Measurements from ENCODE around the gene ALK. TPM values are rescaled to one million over a fixed set of nuclear protein-coding genes. Genes with fewer than 3 reads are reported as not detected.

Gene ALK
- polyA plus RNA-seq, 2 donors, result 0.04 to 0.05 TPM

DNA sequence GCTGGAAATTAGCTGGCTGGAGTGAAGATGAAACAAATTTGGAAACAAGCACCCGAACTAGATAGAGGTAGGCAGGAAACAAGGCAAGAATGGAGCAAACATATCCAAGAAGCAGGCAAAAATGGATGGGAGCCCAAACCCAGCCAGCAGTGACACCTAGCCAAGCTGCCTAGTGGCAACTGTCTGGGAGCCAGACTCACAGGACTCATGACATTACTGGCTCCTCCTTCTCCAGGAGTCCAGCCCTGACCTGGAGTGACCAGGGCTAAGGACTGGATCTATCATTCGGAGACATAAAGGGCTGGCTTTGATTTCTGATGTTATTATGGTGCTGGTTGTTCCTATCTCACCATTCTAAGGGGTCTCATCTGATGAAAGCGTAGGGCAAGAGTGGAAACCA, 21.3 kb upstream of the ALK start:
- Histone ChIP-seq H3K36me3 (ENCODE audit: control insufficient read depth in 2 of 2, insufficient read depth in 2 of 2, low read length in 1 of 2) (no peaks in the 10 kb centered on the region), H3K27me3 (ENCODE audit: control insufficient read depth in 1 of 2, insufficient read depth in 2 of 2, low read length in 2 of 2) (no peaks in the 10 kb centered on the region), H3K27ac (ENCODE audit: low read depth in 2 of 2, low read length in 1 of 2) (no peak overlapping the region), H3K9me3 (ENCODE audit: control insufficient read depth in 2 of 2, insufficient read depth in 1 of 2, low read depth in 1 of 2, low read length in 1 of 2) (no peaks in the 10 kb centered on the region), H3K4me1 (ENCODE audit: control insufficient read depth in 2 of 2, insufficient read depth in 2 of 2, low read length in 1 of 2) (no peaks in the 10 kb centered on the region), H3K4me3 (ENCODE audit: low read depth in 1 of 2, low read length in 2 of 2) (no peak overlapping the region)
- WGBS, 2 donors, result 74 to 76% methylated on average over 3 of the region's 3 CpGs

DNA sequence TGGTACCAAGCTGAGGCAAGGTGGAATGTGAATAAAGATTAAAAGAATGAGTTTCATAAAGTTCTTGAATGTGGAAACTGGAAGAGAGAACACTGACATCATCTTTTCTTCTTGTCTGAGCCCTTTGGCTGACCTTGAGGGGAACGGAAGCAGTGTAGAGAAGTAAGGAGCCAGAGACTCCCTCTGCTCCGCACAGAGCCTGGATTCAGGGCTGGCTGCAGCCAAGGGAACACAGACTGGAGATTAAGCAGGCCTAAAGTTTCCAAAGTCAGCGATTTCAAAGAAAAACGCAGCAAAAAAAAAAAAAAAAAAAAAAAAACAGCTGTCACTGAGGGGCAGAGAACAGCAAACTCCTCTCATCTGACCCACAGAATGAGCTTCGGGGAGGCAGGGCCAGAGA, 19.3 kb upstream of the ALK start:
- no peaks in the 10 kb centered on the region for H3K27me3 ChIP-seq (ENCODE audit: control insufficient read depth in 1 of 2, insufficient read depth in 2 of 2, low read length in 2 of 2)
- no peak overlapping the region for H3K27ac ChIP-seq (ENCODE audit: low read depth in 2 of 2, low read length in 1 of 2)
- H3K9me3 ChIP-seq (ENCODE audit: control insufficient read depth in 2 of 2, insufficient read depth in 1 of 2, low read depth in 1 of 2, low read length in 1 of 2), result no peaks in the 10 kb centered on the region
- 38 to 48% methylated on average over 5 of the region's 5 CpGs for WGBS, 2 donors
- no peaks in the 10 kb centered on the region for H3K36me3 ChIP-seq (ENCODE audit: control insufficient read depth in 2 of 2, insufficient read depth in 2 of 2, low read length in 1 of 2)
- H3K4me3 ChIP-seq (ENCODE audit: low read depth in 1 of 2, low read length in 2 of 2), result no peak overlapping the region
- H3K4me1 ChIP-seq (ENCODE audit: control insufficient read depth in 2 of 2, insufficient read depth in 2 of 2, low read length in 1 of 2), result no peaks in the 10 kb centered on the region

DNA sequence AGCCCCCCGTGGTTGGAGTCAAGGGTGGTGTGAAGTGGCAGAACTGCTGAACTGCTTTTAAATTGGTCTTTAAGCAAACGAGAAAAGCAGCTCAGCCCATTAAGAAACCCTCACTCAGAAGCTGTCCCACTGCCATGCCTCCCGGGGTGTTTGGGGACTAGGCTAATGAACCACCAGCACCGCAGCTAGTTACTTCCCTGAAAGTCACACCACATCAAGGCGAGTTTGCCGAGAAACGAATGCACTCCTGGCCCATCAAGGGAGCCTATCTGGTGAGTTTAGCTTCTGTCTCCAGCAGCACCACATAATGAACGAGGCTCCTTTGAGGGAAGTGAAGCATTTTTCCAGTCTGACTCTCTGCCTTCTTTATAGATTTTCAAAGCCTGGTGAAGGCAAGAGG, 14.6 kb upstream of the ALK start:
- Histone ChIP-seq H3K4me3 (ENCODE audit: low read depth in 1 of 2, low read length in 2 of 2) (no peak overlapping the region), H3K9me3 (ENCODE audit: control insufficient read depth in 2 of 2, insufficient read depth in 1 of 2, low read depth in 1 of 2, low read length in 1 of 2) (no peaks in the 10 kb centered on the region), H3K36me3 (ENCODE audit: control insufficient read depth in 2 of 2, insufficient read depth in 2 of 2, low read length in 1 of 2) (no peaks in the 10 kb centered on the region), H3K27ac (ENCODE audit: low read depth in 2 of 2, low read length in 1 of 2) (no peak overlapping the region), H3K27me3 (ENCODE audit: control insufficient read depth in 1 of 2, insufficient read depth in 2 of 2, low read length in 2 of 2) (no peaks in the 10 kb centered on the region), H3K4me1 (ENCODE audit: control insufficient read depth in 2 of 2, insufficient read depth in 2 of 2, low read length in 1 of 2) (no peaks in the 10 kb centered on the region)
- 58 to 63% methylated on average over 8 of the region's 8 CpGs for WGBS, 2 donors

DNA sequence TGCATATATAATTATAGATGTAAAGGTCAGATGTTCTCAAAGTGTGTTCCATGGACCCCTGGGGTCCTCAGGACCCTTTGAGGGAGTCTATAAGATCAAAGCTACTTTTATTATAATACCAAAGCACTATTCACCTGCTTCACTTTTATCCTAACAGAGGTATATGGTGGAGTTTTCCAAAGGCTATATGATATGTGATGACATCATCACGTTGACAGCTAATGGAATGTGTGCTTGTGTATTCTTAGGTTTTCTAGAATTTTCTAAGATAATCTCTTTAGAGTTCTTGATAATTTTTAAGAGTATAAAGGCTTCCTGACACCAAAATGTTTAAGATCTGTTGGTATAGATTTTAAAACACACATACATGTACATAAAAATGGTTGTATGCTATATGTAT, 10.4 kb upstream of the ALK start:
- no peaks in the 10 kb centered on the region for H3K36me3 ChIP-seq (ENCODE audit: control insufficient read depth in 2 of 2, insufficient read depth in 2 of 2, low read length in 1 of 2)
- H3K9me3 ChIP-seq (ENCODE audit: control insufficient read depth in 2 of 2, insufficient read depth in 1 of 2, low read depth in 1 of 2, low read length in 1 of 2), result no peaks in the 10 kb centered on the region
- 0 to 40% methylated on average over 1 of the region's 1 CpG for WGBS, 2 donors
- no peaks in the 10 kb centered on the region for H3K4me1 ChIP-seq (ENCODE audit: control insufficient read depth in 2 of 2, insufficient read depth in 2 of 2, low read length in 1 of 2)
- H3K27ac ChIP-seq (ENCODE audit: low read depth in 2 of 2, low read length in 1 of 2), result no peak overlapping the region
- H3K27me3 ChIP-seq (ENCODE audit: control insufficient read depth in 1 of 2, insufficient read depth in 2 of 2, low read length in 2 of 2), result no peaks in the 10 kb centered on the region
- no peak overlapping the region for H3K4me3 ChIP-seq (ENCODE audit: low read depth in 1 of 2, low read length in 2 of 2)

DNA sequence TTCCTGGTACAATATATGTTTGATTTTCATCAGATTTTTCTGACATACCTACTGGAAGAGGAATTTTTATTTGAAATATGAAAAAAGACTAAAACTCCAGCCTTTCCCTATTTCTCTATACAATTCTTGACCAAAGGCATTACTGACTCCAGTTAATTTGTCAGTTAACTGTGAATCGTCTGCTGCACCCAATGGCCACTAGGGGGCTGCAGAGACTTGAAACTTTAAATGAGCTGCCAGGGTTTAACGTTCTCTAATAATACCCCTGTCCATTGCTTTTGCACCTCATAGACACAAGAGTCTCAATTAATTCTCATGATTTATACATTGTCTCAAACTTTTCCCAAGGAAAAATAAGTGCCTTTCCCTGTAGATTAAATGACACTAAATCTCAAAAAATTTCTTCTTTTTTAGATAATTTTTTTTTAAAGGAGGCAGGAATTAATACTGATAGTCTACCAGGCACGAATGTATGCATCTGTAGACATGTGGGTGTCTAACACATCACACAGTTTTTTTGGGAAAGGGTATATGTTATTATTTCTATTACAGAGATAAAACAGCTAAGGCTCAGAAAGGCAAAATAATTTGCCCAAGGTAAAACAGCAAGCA, 1.8 kb upstream of the ALK start:
- Histone ChIP-seq H3K27me3 (ENCODE audit: control insufficient read depth in 1 of 2, insufficient read depth in 2 of 2, low read length in 2 of 2) (peaks cover 0 to 8% of the 10 kb centered on the region in 2 donors), H3K4me3 (ENCODE audit: low read depth in 1 of 2, low read length in 2 of 2) (no peak overlapping the region), H3K9me3 (ENCODE audit: control insufficient read depth in 2 of 2, insufficient read depth in 1 of 2, low read depth in 1 of 2, low read length in 1 of 2) (no peaks in the 10 kb centered on the region), H3K4me1 (ENCODE audit: control insufficient read depth in 2 of 2, insufficient read depth in 2 of 2, low read length in 1 of 2) (peaks cover 4 to 12% of the 10 kb centered on the region in 2 donors), H3K36me3 (ENCODE audit: control insufficient read depth in 2 of 2, insufficient read depth in 2 of 2, low read length in 1 of 2) (no peaks in the 10 kb centered on the region), H3K27ac (ENCODE audit: low read depth in 2 of 2, low read length in 1 of 2) (no peak overlapping the region)
- 27 to 29% methylated on average over 3 of the region's 3 CpGs for WGBS, 2 donors

DNA sequence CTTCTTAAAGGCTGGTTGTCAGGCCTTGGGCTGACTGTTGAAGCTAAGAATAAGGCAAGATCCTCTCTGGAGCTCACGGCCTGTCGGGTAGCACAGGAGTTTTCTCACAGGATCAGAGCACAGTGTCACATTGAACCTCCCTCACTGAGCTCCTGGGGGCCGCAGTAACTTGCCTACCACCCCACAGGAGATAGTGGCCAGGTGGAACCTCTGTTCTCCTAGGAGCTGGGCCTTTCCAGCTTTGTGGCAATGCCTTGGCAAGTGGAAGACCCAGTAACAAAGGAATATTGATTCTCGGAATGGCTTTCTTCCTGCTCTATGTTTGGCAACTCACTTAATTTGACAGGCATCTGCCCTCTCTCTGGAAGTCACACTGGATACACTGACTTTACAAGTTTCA, 1.2 kb upstream of the ALK start:
- peaks cover 0 to 12% of the 10 kb centered on the region in 2 donors for H3K27me3 ChIP-seq (ENCODE audit: control insufficient read depth in 1 of 2, insufficient read depth in 2 of 2, low read length in 2 of 2)
- WGBS, 2 donors, result 80 to 82% methylated on average over 4 of the region's 4 CpGs
- H3K4me1 ChIP-seq (ENCODE audit: control insufficient read depth in 2 of 2, insufficient read depth in 2 of 2, low read length in 1 of 2), result peaks cover 4 to 12% of the 10 kb centered on the region in 2 donors
- no peak overlapping the region for H3K27ac ChIP-seq (ENCODE audit: low read depth in 2 of 2, low read length in 1 of 2)
- H3K9me3 ChIP-seq (ENCODE audit: control insufficient read depth in 2 of 2, insufficient read depth in 1 of 2, low read depth in 1 of 2, low read length in 1 of 2), result no peaks in the 10 kb centered on the region
- no peak overlapping the region for H3K4me3 ChIP-seq (ENCODE audit: low read depth in 1 of 2, low read length in 2 of 2)
- H3K36me3 ChIP-seq (ENCODE audit: control insufficient read depth in 2 of 2, insufficient read depth in 2 of 2, low read length in 1 of 2), result no peaks in the 10 kb centered on the region

DNA sequence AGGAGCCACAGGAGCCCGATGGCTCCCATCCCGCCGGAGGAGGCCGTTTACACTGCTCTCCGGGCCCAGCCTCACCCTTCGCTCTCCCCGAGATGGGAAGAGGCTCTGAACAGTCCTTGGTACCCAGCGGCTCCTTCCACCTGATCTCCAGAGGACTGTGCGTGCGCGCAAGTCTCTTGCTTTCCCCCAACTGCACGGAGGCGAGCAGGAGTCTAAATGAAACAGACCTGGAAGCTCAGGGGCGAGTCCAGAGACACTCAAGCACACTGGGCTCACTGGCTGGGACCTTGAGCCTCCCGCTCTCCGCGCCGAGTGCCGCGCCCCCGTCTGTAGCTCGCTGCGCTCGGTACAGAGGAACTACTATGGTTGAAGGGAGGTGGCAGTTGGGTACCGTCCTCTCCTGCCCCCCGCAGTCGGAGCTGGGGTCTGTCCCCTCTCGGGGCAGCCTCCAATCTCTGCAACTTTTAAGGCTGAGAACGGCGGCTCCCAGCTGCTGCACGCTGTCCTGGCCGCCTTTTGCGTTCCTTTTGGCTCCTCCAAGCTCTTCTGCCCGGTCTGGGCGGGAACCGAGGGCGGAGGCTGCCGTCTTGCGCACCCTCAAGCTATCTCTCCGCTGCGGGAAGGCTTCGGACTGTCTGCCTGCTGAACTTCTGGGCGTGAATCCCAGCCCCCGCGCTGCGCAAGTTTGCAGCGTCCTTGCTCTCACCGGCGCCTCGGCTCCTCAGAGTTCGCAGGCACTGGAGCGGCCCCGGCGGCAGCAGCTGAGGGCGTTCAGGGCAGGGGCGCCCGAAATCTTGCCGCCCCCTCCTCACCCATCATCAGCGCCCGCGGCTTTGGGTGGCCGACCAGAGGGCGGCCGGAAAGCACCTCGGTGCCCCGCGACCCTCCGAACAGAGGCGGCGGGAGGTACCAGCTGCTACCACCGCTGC, 491 bp downstream of the ALK start:
- H3K4me1 ChIP-seq (ENCODE audit: control insufficient read depth in 2 of 2, insufficient read depth in 2 of 2, low read length in 1 of 2), result peaks cover 4 to 12% of the 10 kb centered on the region in 2 donors
- peak overlapping the region; percentile 8 to 23 for H3K4me3 ChIP-seq (ENCODE audit: low read depth in 1 of 2, low read length in 2 of 2)
- WGBS, 2 donors, result 1 to 3% methylated on average over 68 to 71 of the region's 71 CpGs
- H3K27me3 ChIP-seq (ENCODE audit: control insufficient read depth in 1 of 2, insufficient read depth in 2 of 2, low read length in 2 of 2), result peaks cover 0 to 15% of the 10 kb centered on the region in 2 donors
- no peaks in the 10 kb centered on the region for H3K9me3 ChIP-seq (ENCODE audit: control insufficient read depth in 2 of 2, insufficient read depth in 1 of 2, low read depth in 1 of 2, low read length in 1 of 2)
- H3K36me3 ChIP-seq (ENCODE audit: control insufficient read depth in 2 of 2, insufficient read depth in 2 of 2, low read length in 1 of 2), result no peaks in the 10 kb centered on the region
- H3K27ac ChIP-seq (ENCODE audit: low read depth in 2 of 2, low read length in 1 of 2), result no peak overlapping the region

DNA sequence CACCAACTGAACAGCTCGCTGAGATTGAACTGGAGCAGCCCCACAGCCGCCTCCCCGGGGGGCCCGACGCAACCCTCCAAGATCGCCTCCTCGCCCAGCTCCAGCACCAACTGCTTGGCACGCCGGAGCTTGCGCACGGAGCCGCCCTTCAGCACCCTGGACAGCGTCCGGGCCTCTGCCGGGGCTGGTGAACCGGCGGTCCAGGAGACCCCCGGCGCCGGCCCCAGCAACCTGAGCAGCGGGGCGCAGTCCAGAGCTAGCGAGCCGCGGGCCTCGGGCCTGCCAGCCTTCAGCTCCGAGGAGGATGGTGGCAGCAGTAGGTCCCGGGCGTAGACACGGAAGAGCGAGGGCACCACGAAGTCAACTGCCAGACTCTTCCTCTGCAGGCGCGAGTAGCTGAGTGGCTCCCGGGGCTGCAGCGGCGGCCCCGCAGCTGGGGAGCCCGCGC, 1.2 kb downstream of the ALK start:
- 1 to 2% methylated on average over 38 to 40 of the region's 40 CpGs for WGBS, 2 donors
- no peak overlapping the region for H3K27ac ChIP-seq (ENCODE audit: low read depth in 2 of 2, low read length in 1 of 2)
- no peaks in the 10 kb centered on the region for H3K36me3 ChIP-seq (ENCODE audit: control insufficient read depth in 2 of 2, insufficient read depth in 2 of 2, low read length in 1 of 2)
- H3K27me3 ChIP-seq (ENCODE audit: control insufficient read depth in 1 of 2, insufficient read depth in 2 of 2, low read length in 2 of 2), result peaks cover 0 to 15% of the 10 kb centered on the region in 2 donors
- no peaks in the 10 kb centered on the region for H3K9me3 ChIP-seq (ENCODE audit: control insufficient read depth in 2 of 2, insufficient read depth in 1 of 2, low read depth in 1 of 2, low read length in 1 of 2)
- peak overlapping the region in 1 of 2 donors; percentile 23 for H3K4me3 ChIP-seq (ENCODE audit: low read depth in 1 of 2, low read length in 2 of 2)
- H3K4me1 ChIP-seq (ENCODE audit: control insufficient read depth in 2 of 2, insufficient read depth in 2 of 2, low read length in 1 of 2), result peaks cover 4 to 12% of the 10 kb centered on the region in 2 donors

DNA sequence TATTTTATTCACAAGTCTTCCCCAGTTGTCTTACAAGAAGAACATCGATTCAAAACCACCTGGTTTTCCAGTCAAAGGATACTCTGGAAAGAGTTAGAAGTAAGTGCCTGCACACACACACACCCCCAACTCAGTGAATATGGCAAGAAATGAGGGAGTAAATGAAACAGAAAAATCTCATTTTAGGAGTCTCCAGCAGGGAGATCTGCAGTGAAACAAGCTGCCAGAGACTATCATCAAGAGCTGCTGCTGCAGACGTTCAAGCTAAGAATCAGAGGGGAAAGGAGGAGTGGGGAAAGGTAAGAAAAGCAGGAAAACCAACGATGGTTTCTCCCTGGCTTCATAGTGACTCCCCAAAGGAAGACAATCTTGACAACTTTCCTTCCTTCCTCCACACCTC, 2.4 kb downstream of the ALK start:
- 49 to 52% methylated on average over 3 of the region's 3 CpGs for WGBS, 2 donors
- H3K4me1 ChIP-seq (ENCODE audit: control insufficient read depth in 2 of 2, insufficient read depth in 2 of 2, low read length in 1 of 2), result peaks cover 4 to 12% of the 10 kb centered on the region in 2 donors
- no peaks in the 10 kb centered on the region for H3K9me3 ChIP-seq (ENCODE audit: control insufficient read depth in 2 of 2, insufficient read depth in 1 of 2, low read depth in 1 of 2, low read length in 1 of 2)
- no peak overlapping the region for H3K27ac ChIP-seq (ENCODE audit: low read depth in 2 of 2, low read length in 1 of 2)
- no peaks in the 10 kb centered on the region for H3K36me3 ChIP-seq (ENCODE audit: control insufficient read depth in 2 of 2, insufficient read depth in 2 of 2, low read length in 1 of 2)
- no peak overlapping the region for H3K4me3 ChIP-seq (ENCODE audit: low read depth in 1 of 2, low read length in 2 of 2)
- peaks cover 0 to 15% of the 10 kb centered on the region in 2 donors for H3K27me3 ChIP-seq (ENCODE audit: control insufficient read depth in 1 of 2, insufficient read depth in 2 of 2, low read length in 2 of 2)

All from esophagus (tissue), 2 donors.